GM23248 (cell line): ENCODE data around the gene ZNF764. TPM values are rescaled to one million over a fixed set of nuclear protein-coding genes. Genes with fewer than 3 reads are reported as not detected.

ENCODE experiments used
- DNase-seq: peaks from one replicate; pipeline ENCODE4 v3.0.0-alpha.2; 2015
- H2AFZ ChIP-seq: fragments of 200-600 bp; sonication (generic); 2 replicates; pipeline ENCODE4 v1.6.1; 2016; ENCODE audit warnings: antibody characterized with exemption
- H3F3A ChIP-seq: fragments of 200-600 bp; sonication (generic); 2 replicates; pipeline ENCODE4 v1.6.1; 2016; ENCODE audit warnings: mild to moderate bottlenecking, antibody characterized with exemption, mixed run types; ENCODE audit not compliant: insufficient read depth
- H3K27ac ChIP-seq: fragments of 200-600 bp; sonication (generic); 2 replicates; pipeline ENCODE4 v1.5.1; 2016; ENCODE audit warnings: mild to moderate bottlenecking
- H3K27me3 ChIP-seq: fragments of 200-600 bp; sonication (generic); replicated peaks from 2 replicates; pipeline ENCODE4 v1.6.1; 2016; ENCODE audit warnings: mild to moderate bottlenecking; ENCODE audit not compliant: insufficient read depth
- H3K36me3 ChIP-seq: fragments of 200-600 bp; sonication (generic); 2 replicates; pipeline ENCODE4 v1.6.1; 2016; ENCODE audit warnings: low read depth, mild to moderate bottlenecking
- H3K4me1 ChIP-seq: fragments of 200-600 bp; sonication (generic); 2 replicates; pipeline ENCODE4 v1.6.1; 2016; ENCODE audit warnings: mild to moderate bottlenecking; ENCODE audit not compliant: insufficient read depth
- H3K4me2 ChIP-seq: fragments of 200-600 bp; sonication (generic); one replicate; pipeline ENCODE4 v1.6.1; 2016; ENCODE audit warnings: mild to moderate bottlenecking; ENCODE audit not compliant: unreplicated experiment
- H3K4me3 ChIP-seq: fragments of 200-600 bp; sonication (generic); 2 replicates; pipeline ENCODE4 v1.5.1; 2016; ENCODE audit warnings: mild to moderate bottlenecking
- H3K79me2 ChIP-seq: fragments of 200-600 bp; sonication (generic); 2 replicates; pipeline ENCODE4 v1.6.1; 2016; ENCODE audit warnings: mild to moderate bottlenecking; ENCODE audit not compliant: insufficient read depth
- H3K9ac ChIP-seq: fragments of 200-600 bp; sonication (generic); 2 replicates; pipeline ENCODE4 v1.6.1; 2016; ENCODE audit warnings: mild to moderate bottlenecking
- H3K9me2 ChIP-seq: fragments of 200-600 bp; sonication (generic); 2 replicates; pipeline ENCODE4 v1.6.1; 2016; ENCODE audit warnings: mixed run types, mild to moderate bottlenecking, moderate library complexity; ENCODE audit not compliant: insufficient read depth
- H3K9me3 ChIP-seq: fragments of 200-600 bp; sonication (generic); one replicate; pipeline ENCODE4 v1.6.1; 2017; ENCODE audit warnings: low read depth
- H4K20me1 ChIP-seq: fragments of 200-600 bp; sonication (generic); 2 replicates; pipeline ENCODE4 v1.6.0; 2016; ENCODE audit not compliant: insufficient read depth
- EZH2 ChIP-seq: fragments of 200-600 bp; sonication (generic); IDR thresholded peaks from 2 replicates; pipeline ENCODE4 v1.6.1; 2018; ENCODE audit warnings: antibody characterized with exemption, mild to moderate bottlenecking; ENCODE audit not compliant: insufficient read depth, poor library complexity, severe bottlenecking
- EZH2phosphoT487 ChIP-seq: fragments of 200-600 bp; sonication (generic); IDR thresholded peaks from 2 replicates; pipeline ENCODE4 v1.6.1; 2018; ENCODE audit warnings: antibody characterized with exemption, moderate library complexity, mild to moderate bottlenecking, low read depth; ENCODE audit not compliant: insufficient read depth
- WGBS, 2 experiments: methylation state at CpG; one replicate each; pipeline ENCODE4 v1.1.6; 2015 to 2017; ENCODE audit warnings: low lambda C conversion rate in 2 of 2, low coverage in 1 of 2; ENCODE audit errors: missing lambda C conversion rate in 2 of 2; 5-methylcytosine and 5-hydroxymethylcytosine counted together
- in situ Hi-C: fragments of 300-500 bp; cut with MboI; formaldehyde crosslinking; loops from 2 replicates; pipeline ENCODE4 v1.15.0; 2020
- polyA plus RNA-seq: library from polyadenylated mRNA; unstranded; fragments of >200 nt; fragmentation: Nextera tagmentation; extraction: Ambion mirVana; gene quantifications from 2 replicates; pipeline ENCODE4 v1.2.1, GENCODE V29; 2016
- total RNA-seq: library from RNA; depleted of rRNA; stranded (reverse); fragments of >200 nt; shearing (Covaris generic); gene quantifications from 2 replicates; pipeline ENCODE4 v1.2.3, GENCODE V29; 2014

Gene ZNF764
- total and polyA plus RNA-seq, 2 experiments from 2014 or later = 3.0 to 8.8 TPM

GRCh38 chr16:30585400-30586191 lies 27.4 kb upstream of the ZNF764 start, which contains the start of gene ZNF785:
Gene ZNF785 (minus strand): TSS chr16:30585697. CDS start chr16:30585611, 86 bp downstream.
- Histone ChIP-seq H3K4me2 (peak within 1 kb of the TSS; percentile 85), H3F3A (no peaks in the 10 kb centered on the region), H3K27me3 (no peaks in the 10 kb centered on the region), H3K9me3 (no peaks in the 10 kb centered on the region), H3K9me2 (no peaks in the 10 kb centered on the region), H3K4me3 (peak within 1 kb of the TSS; percentile 78), H3K9ac (peak within 1 kb of the TSS; percentile 91), H2AFZ (peak within 1 kb of the TSS; percentile 93), H3K79me2 (peaks cover 62% of the 10 kb centered on the region), H4K20me1 (no peaks in the 10 kb centered on the region), H3K4me1 (no peaks in the 10 kb centered on the region), H3K27ac (peak within 1 kb of the TSS; percentile 83), H3K36me3 (no peaks in the 10 kb centered on the region)
- in situ Hi-C loops = no loop called here
- DNase-seq = peak; percentile 99
- no peak for TF ChIP-seq EZH2
- no peak for TF ChIP-seq EZH2phosphoT487
- 1 to 2% methylated on average over 50 of the region's 50 CpGs for WGBS, 2 experiments

- Histone ChIP-seq H4K20me1 (no peaks in the 10 kb centered on the region), H3K27me3 (no peaks in the 10 kb centered on the region), H3K36me3 (no peaks in the 10 kb centered on the region), H3K79me2 (peaks cover 64% of the 10 kb centered on the region), H3K9me3 (no peaks in the 10 kb centered on the region), H3K9me2 (no peaks in the 10 kb centered on the region), H2AFZ (peak overlapping the region; percentile 93), H3F3A (no peaks in the 10 kb centered on the region), H3K4me3 (peak overlapping the region; percentile 78), H3K27ac (peak overlapping the region; percentile 83), H3K9ac (peak overlapping the region; percentile 91), H3K4me1 (no peaks in the 10 kb centered on the region), H3K4me2 (peak overlapping the region; percentile 76)
- 0 to 1% methylated on average over 23 of the region's 23 CpGs for WGBS, 2 experiments
- TF ChIP-seq EZH2phosphoT487 = no peak
- TF ChIP-seq EZH2 = no peak
- DNase-seq = peak; percentile 64
- in situ Hi-C loops = no loop called here
These were observed 26.8 kb upstream of the ZNF764 start for GRCh38 chr16:30585022-30585399.

GRCh38 chr16:30582611-30583340 lies 24.6 kb upstream of the ZNF764 start:
- TF ChIP-seq EZH2phosphoT487 (no peak), EZH2 (no peak)
- no peak for DNase-seq
- no peaks in the 10 kb centered on the region for H3K4me1 ChIP-seq
- 98 to 99% methylated on average over 41 to 48 of the region's 48 CpGs for WGBS, 2 experiments
- H3K9ac ChIP-seq = no peak overlapping the region
- no peak overlapping the region for H3K27ac ChIP-seq
- H3F3A ChIP-seq = no peaks in the 10 kb centered on the region
- no peaks in the 10 kb centered on the region for H4K20me1 ChIP-seq
- H3K36me3 ChIP-seq = no peaks in the 10 kb centered on the region
- H3K4me2 ChIP-seq = no peak overlapping the region
- no peaks in the 10 kb centered on the region for H3K9me2 ChIP-seq
- peaks cover 77% of the 10 kb centered on the region for H3K79me2 ChIP-seq
- no peak overlapping the region for H3K4me3 ChIP-seq
- in situ Hi-C loops = no loop called here
- no peak overlapping the region for H2AFZ ChIP-seq
- H3K27me3 ChIP-seq = no peaks in the 10 kb centered on the region
- no peaks in the 10 kb centered on the region for H3K9me3 ChIP-seq

GRCh38 chr16:30581457-30581856 lies 23.3 kb upstream of the ZNF764 start:
- WGBS, 2 experiments = 88 to 91% methylated on average over 6 to 7 of the region's 7 CpGs
- H3K27ac ChIP-seq = no peak overlapping the region
- no peaks in the 10 kb centered on the region for H3K9me2 ChIP-seq
- H3K9me3 ChIP-seq = no peaks in the 10 kb centered on the region
- H3K4me3 ChIP-seq = no peak overlapping the region
- no peaks in the 10 kb centered on the region for H3K36me3 ChIP-seq
- in situ Hi-C loops = no loop called here
- peaks cover 69% of the 10 kb centered on the region for H3K79me2 ChIP-seq
- H3K9ac ChIP-seq = no peak overlapping the region
- TF ChIP-seq EZH2 (no peak), EZH2phosphoT487 (no peak)
- H3K27me3 ChIP-seq = no peaks in the 10 kb centered on the region
- no peaks in the 10 kb centered on the region for H4K20me1 ChIP-seq
- no peaks in the 10 kb centered on the region for H3K4me1 ChIP-seq
- no peak overlapping the region for H3K4me2 ChIP-seq
- H2AFZ ChIP-seq = no peak overlapping the region
- DNase-seq = no peak
- H3F3A ChIP-seq = no peaks in the 10 kb centered on the region
